ENCODE results near the gene GRAMD4. TPM values are rescaled to one million over a fixed set of nuclear protein-coding genes. Genes with fewer than 3 reads are reported as not detected.

GRAMD4 gene
- total RNA-seq, 1 experiment from 2014 or later = 23.5 TPM

DNA sequence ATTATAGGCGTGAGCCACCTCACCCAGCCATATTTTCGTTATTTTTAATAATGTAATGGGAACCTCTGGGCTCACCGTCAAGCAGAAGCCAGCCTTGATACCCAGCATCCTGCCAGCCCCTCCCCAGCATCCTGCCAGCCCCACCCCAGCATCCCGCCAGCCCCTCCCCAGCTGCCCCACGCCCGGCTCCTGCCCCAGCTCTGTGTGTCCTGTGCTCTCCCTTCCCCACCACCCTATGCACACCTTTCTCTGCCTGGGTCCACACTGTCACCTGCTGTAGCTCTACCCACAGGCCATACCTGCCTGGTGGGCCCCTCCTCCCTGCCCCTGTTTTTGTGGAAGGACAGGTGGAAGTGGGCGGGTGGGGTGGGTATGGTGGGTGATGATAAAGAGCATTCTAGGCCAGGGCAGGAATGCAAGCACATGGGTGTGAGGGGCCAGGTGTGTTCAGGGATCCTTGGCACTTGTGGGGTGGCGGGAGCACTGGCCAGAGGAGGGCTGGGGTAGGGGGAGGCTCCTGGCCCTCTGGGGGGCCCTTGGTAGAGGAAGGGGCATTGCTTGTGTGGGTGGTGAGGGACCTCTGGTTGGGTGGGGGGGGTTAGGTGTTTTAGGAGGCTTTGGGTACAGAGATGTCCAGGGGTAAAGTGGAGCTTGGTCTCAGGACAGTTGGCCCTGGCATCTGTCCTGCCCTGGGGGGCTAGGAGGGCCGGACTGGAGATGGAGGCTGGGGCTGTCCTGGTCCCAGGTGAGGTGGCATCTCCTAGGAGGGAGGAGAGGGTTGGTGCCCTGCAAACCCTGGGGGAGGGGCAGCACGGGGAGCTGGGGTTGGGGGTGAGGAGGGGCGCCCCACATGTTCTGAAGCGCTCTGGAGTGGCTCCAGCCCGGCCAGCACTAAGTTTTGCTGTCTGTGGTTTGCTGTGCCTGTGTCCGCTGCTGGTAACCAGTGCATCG lies 25.9 kb upstream of the GRAMD4 start:
- no peak for DNase-seq (ENCODE audit: low spot score)
- in situ Hi-C loops (cut with HindIII; ENCODE audit: low sequenced_read_pairs) = no loop called here

DNA sequence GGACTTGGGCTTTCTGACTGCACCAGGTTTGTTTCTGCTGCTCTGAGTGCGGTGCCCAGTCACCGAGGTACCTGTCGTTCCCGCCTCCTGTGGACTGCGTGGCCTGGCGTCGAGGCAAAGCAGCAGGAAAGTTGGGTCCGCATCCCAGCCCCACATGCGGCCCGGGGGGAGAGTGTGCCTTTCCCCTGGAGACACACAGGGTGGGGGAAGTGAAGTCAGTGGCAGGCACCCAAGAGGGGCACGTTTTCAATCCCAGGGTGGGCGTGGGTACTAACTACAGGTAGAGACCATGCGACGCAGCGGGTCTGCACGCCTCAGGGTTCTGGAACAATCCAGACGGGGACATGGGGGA lies 25.3 kb upstream of the GRAMD4 start:
- in situ Hi-C loops (cut with HindIII; ENCODE audit: low sequenced_read_pairs) = no loop called here
- DNase-seq (ENCODE audit: low spot score) = no peak

DNA sequence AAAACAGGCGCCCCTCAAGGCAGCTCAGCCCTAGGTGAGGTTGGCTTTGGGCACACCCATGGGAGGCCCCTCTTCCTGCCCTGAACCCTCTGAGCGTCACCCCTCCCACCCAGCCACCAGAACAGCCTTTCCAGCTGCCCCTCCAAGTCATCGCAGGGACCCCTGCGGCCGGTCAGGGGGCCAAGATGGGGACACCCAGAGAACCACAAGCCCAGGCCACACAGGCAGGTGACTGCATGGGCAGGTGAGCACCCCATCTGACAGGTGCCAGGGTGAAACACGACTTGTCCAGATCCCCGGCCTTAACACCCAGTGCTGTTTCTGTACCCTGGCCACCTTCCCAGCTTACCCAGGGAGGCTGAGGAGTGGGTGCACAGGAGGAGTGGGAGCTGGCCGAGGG lies 24.6 kb upstream of the GRAMD4 start:
- DNase-seq (ENCODE audit: low spot score) = no peak
- in situ Hi-C loops (cut with HindIII; ENCODE audit: low sequenced_read_pairs) = no loop called here

DNA sequence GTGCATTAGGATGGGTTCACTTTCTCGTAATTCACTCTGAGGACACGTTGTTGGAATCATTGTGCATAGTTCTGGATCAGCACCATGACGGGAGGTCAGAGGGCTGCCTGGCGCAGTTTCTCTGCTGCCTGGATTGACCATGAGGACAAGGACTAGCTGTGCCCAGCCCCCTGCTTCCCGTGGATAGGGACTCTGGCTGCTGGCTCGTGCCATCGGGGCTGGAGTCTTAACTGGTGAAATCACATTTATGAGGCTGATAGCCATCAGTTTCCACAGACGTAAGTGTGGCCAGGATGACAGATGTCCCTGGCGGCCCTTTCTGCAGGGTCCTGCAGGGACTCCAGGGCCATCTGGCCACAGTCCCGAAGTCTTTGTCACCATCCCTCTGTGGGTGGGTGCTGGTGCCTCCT lies 24.1 kb upstream of the GRAMD4 start:
- in situ Hi-C loops (cut with HindIII; ENCODE audit: low sequenced_read_pairs) = no loop called here
- DNase-seq (ENCODE audit: low spot score) = peak; percentile 36

DNA sequence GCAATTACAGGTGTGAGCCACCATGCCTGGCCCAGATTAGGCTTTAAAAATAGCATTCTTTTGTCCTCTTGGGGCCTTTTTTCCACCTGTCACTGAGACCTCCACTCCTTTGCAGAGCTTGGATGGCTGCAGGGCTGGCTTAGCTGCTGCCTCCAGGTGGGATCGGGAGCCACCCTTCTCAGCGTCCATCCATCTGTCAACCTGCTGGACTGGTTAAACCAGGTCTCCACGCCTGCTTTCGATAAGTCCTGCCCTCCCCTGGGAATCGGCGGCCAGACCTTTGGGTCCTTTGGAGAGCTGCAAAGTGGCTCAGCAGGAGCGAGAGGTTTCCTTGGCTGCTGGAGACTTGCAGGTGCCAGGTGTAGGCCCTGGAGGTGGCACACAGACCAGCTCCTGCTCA lies 23.4 kb upstream of the GRAMD4 start:
- in situ Hi-C loops (cut with HindIII; ENCODE audit: low sequenced_read_pairs) = no loop called here
- no peak for DNase-seq (ENCODE audit: low spot score)

DNA sequence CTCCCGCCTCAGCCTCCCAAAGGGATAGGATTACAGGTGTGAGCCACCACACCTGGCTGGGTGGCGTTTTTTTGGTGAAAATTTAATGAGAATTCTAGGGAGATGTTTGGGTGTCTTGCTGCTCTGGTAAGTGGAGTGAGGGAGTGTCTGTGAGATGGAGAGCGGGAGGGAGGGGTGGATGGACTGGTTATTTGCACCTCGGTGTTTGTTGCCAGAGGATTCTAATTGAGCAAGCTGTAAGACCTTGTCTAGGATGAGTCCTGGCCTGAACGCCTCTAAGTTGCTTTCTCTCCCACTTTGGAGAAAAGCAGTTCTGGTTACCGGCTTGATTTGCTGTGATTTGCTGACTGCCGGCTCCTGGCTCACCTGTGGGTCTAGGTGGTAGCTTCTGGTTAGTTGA lies 22.0 kb upstream of the GRAMD4 start:
- in situ Hi-C loops (cut with HindIII; ENCODE audit: low sequenced_read_pairs) = no loop called here
- no peak for DNase-seq (ENCODE audit: low spot score)

DNA sequence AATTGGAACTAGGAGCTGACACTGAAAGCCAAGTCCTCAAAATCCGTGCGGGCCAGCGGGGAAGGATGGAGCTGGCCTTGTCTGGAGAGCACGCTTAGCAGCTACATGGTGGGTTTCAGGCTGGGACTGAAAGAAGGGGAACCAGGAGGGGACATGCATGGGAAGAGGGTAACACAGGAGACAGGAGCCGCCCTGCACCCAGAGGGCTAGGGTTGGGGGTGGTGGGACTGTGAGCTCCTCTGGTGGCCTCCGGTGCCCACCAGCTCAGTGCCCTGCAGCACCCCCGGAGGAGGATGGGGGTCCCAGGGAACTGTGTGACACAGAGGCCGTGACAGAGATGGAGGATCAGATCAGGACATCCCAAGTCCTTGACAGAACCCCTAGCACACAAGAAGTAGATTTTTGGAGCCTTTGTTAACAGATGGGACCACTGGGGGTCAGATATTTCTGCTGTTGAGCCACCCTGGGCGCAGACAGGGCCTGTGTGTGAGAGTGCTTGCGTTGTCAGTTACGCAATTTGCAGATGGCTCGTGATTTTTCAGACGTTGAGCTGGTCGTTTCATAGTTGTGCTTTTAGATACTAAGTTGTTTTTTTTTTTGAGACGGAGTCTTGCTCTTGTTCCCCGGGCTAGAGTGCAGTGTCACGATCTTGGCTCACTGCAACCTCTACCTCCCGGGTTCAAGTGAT lies 21.3 kb upstream of the GRAMD4 start:
- in situ Hi-C loops (cut with HindIII; ENCODE audit: low sequenced_read_pairs) = no loop called here
- no peak for DNase-seq (ENCODE audit: low spot score)

DNA sequence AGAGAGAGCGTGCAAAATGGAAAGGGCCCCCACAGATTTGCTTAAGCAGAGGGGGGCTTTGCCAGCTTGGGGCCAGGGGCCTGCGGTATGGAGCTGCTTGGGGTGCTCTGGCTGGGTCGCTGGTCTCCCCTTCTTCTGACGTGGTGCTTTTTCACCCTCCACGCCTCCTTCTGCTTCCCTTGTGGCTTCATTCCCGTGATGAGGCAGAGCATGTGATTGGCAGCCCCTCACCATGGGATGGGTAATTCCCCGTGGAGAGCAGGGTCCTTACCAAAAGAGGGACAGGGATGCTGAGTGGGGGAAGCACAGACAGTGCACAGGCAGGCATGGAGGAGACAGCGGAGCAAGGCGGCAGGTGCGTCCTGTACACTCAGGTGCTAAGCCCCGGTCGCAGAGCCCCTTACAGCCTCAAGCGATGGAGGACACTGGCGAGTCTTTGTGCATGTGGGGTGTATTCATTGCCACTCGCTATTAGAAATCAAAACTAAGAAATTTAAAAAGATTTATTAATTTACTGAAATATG lies 19.9 kb upstream of the GRAMD4 start:
- in situ Hi-C loops (cut with HindIII; ENCODE audit: low sequenced_read_pairs) = no loop called here
- no peak for DNase-seq (ENCODE audit: low spot score)

DNA sequence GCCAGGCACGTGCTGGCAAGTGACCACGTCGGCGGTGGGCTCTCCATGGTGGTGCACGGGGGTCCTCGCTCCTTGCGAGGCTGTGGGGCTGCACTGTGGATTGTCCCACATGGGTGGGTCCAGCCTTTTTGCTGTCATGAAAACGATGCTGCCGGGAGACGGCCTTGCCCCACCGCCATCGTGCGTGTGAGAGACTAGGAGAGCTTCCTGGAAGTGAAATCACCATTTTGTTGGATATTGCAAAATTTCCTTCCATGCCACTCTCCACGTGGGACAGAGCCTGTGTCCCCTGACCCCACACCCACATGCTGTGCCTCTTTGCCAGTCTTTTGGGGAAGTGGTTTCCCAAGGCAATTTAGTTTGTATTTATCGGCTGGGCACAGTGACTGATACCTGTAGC lies 18.2 kb upstream of the GRAMD4 start:
- no peak for DNase-seq (ENCODE audit: low spot score)
- in situ Hi-C loops (cut with HindIII; ENCODE audit: low sequenced_read_pairs) = no loop called here

DNA sequence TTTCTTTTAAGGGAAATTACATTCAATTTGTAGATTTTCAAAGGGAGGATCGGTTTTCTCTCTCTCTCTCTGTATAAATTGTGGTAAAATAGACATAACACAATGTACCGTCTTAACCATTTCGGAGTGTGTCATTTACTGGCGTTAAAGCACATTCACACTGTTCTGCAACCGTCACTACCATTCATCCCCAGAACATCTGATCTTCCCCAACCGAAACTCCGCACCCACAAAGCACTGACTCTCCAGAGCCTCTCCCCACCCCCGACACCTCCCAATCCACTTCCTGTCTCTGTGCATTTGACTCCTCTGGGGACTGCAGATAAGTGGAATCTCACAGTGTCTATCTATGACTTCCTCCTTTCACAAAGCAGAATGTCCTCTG lies 15.9 kb upstream of the GRAMD4 start:
- no peak for DNase-seq (ENCODE audit: low spot score)
- in situ Hi-C loops (cut with HindIII; ENCODE audit: low sequenced_read_pairs) = no loop called here

DNA sequence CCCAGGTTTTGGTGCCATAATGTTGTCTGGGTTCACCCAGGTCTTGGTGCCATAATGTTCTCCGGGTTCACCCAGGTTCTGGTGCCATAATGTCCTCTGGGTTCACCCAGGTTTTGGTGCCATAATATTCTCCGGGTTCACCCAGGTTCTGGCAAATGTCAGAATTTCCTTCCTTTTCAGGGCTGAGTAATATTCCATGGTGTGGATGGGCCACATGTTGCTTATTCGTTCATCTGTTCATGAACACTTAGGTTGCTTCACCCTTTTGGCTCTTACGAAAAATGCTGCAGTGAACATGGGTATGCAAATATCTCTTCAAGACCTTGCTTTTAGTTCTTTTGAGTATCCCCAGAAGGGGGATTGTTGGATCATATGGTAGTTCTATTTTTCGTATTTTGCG lies 15.1 kb upstream of the GRAMD4 start:
- in situ Hi-C loops (cut with HindIII; ENCODE audit: low sequenced_read_pairs) = no loop called here
- no peak for DNase-seq (ENCODE audit: low spot score)

DNA sequence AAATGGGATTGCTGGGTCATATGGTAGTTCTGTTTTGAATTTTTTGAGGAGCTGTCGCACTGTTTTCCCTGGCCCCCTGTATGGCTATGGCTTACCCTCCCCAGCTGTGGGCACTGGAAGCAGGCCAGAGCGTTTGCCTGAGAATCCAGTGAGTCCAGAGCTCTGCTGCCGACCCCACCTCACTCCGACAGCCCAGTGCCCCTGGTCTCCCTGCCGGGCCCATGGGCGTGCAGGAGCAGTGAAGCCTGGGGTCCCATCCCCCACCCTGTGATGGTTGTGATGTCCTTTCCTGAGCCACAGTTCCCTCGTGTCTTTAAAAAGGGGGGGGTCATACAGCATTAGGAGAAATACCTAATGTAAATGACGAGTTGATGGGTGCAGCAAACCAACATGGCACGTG lies 13.3 kb upstream of the GRAMD4 start:
- in situ Hi-C loops (cut with HindIII; ENCODE audit: low sequenced_read_pairs) = no loop called here
- no peak for DNase-seq (ENCODE audit: low spot score)

DNA sequence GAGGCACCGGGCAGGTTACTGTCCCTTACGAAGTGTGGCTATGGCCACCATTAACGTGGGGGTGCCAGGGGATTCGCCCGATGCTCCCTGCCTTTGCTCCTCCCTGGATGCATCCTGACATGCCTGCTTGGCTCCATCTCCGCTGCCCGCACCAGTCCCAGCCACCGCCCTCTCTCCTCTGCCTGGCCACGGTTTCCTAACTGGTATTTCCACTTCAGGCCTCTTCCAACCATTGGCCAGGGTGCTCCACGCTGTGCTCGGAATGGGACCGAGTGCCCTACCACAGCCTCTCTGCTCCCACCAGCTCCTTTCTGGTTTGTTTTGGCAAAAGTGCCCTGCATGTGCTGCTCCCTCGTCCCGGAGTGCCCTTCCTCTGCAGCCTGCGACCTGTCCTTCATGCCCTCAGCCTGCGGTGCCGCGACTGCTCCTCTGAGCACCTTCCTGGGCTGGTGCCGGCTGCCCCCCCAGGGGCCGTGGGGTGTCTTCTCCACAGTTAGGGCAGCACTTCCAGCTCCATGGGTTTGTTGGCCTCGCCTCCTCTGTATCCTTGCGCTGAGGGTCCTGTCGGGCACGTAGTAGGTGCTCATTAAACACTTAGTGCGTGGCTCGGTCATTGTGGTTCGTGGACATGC lies 12.6 kb upstream of the GRAMD4 start:
- no peak for DNase-seq (ENCODE audit: low spot score)
- in situ Hi-C loops (cut with HindIII; ENCODE audit: low sequenced_read_pairs) = no loop called here

DNA sequence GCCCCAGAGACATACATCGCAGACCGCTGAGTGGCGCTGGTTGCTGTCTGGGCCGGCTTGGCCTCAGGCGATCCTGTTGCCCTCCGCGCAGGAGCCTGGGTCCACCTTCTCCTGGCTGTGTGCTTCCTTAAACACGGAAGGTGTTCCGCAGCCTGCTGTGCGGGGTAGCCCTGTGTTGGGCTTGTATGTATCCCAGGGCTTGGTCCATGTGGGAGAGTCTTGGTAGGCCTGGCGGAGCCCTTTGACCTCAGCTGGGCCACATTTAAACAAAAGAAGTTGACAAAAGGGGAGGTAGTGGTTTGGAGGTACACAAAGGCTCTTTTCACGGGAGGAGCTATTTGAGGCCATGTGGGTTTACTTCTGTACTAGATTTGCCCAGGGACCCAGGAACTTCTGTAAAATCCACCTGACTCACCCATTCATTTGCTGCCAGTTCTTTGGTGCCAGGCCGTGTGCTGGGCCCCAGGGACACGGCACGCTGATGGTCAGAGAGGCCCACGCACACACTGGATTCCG lies 11.0 kb upstream of the GRAMD4 start:
- DNase-seq (ENCODE audit: low spot score) = no peak
- in situ Hi-C loops (cut with HindIII; ENCODE audit: low sequenced_read_pairs) = no loop called here

DNA sequence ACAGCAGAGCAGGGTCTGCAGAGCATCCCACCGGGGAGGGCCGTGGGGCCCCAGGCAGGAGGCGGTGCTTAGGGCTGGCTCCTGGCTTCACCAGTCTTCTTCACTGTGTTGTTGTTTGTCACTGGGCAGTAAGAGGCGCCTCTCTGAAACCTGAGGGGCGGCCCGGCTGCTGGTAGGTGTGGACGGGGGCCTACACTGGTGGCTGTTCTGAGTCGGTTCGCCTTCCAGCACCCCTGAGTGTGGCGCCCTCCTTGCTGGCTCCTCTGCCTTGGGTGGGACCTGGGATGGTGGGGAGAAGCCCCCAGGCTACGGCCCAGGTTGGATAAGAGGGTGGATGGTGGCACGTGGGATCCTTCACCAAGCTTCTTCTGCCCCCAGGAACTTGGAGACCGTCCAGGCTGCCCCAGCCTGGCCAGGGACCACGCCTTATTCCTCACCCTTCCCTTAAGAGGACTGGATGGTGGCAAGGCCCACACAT lies 10.4 kb upstream of the GRAMD4 start:
- in situ Hi-C loops (cut with HindIII; ENCODE audit: low sequenced_read_pairs) = no loop called here
- no peak for DNase-seq (ENCODE audit: low spot score)

DNA sequence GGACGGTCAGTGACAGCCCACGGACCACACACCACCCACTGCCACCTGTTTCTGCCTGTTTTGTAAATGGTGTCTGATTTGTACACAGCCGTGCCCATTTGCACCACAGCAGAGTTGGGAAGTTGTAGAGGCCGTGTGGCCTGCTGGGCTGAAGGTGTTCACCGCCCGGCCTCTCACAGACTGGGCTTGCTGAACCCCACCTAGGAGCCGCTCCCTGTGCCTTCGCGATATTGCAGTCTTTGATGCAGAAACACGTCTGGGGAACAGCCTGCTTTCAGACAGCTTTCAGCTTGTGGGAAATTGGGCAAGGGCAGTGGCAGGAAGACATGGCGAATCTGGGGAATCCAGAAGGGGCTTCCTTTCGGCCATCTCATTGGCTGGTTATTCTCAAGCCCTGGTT lies 9.8 kb upstream of the GRAMD4 start:
- no peak for DNase-seq (ENCODE audit: low spot score)
- in situ Hi-C loops (cut with HindIII; ENCODE audit: low sequenced_read_pairs) = no loop called here

DNA sequence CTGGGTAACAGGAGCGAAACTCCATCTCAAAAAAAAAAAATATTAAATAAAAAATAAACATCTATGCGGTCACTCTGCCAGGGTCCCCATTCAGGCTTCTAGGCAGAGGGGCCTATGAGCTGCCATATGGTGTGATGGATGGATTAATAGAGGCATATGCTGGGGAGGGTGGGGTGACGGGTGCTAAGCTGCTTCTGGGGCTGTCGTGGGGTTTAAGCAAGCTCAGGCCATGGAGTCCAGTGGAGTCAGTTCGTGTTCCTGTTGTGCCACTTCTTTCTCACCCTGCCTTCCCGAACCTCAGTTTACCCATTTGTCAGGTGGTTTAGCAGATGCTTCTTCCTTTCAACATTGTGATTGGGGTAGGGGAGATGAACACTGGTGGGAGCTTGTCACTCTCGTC lies 9.0 kb upstream of the GRAMD4 start:
- DNase-seq (ENCODE audit: low spot score) = no peak
- in situ Hi-C loops (cut with HindIII; ENCODE audit: low sequenced_read_pairs) = no loop called here

DNA sequence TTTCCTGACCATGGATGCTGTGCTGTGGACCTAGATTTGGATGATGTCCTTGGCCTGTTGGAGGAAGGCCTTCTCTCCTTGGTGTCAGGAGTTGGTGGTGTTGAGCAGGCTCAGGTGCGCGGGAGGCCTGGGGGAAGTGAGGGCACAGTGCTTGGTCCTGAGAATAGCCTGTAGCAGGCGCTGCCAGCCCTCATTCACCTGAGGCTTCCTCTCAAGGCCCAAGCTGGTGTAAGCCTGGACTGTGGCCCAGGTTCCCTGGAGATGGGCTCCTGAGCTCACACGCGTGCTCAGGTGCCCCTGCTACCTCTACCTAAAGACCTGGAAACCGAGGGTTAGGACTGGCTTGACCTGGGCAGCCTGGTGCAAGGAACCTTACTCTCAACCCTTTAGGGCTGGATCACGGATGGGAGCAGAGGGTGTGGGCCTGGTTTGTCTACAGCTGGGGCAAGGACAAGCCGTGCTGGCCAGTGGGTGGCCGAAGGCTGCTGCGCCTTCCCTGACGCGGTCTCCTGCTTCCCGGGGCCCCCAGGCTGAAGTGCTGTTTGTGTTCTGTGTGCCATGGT lies 7.8 kb upstream of the GRAMD4 start:
- in situ Hi-C loops (cut with HindIII; ENCODE audit: low sequenced_read_pairs) = no loop called here
- DNase-seq (ENCODE audit: low spot score) = no peak

DNA sequence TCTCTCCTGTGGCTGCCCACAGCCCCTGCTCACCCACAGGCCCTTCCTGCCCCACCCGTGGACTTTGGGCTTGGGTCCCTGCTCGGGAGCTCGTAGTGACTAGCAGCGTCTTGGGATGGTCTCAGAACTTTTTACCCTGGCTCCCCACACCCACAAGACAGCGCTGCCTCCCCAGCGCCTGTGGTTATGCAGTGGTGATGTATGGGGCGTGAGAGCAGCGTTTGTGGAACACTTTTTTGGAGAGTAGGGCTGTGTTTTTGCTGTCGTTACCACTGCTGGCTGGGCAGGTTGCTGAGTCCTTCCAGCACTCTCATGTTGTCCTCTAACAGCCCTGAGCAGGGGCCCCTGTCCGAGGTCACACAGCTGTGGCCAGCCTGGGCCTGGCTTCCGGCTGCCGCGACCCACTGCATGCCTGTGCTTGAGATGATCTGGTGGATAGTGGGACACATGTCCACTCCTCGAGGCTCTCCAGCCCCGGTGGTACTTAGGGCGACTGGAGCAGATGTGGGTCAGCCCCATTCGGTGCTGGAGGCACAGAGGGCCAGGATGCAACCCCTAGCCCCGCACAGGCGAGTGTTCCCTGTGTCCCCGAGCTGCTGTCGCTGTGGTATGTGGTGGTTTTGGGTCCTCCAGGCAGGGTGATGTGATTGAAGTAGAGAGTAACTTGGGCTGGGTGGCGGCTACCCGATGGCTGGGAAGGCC lies 7.1 kb upstream of the GRAMD4 start:
- no peak for DNase-seq (ENCODE audit: low spot score)
- in situ Hi-C loops (cut with HindIII; ENCODE audit: low sequenced_read_pairs) = no loop called here

Measured in G401 (cell line).